ENCODE measurements around the gene ARAF. TPM values are rescaled to one million over a fixed set of nuclear protein-coding genes. Genes with fewer than 3 reads are reported as not detected.

ARAF gene
- total RNA-seq, 4 donors from 2014 or later: 26.8 to 46.4 (median 34.5) TPM

GRCh38 chrX:47579537-47579936 lies 18.5 kb downstream of the ARAF start:
- DNase-seq (ENCODE audit: low spot score in 2 of 2): no peak
- H3K4me3 ChIP-seq (ENCODE audit: low read depth, poor library complexity, severe bottlenecking): no peak overlapping the region
- no peak for TF ChIP-seq CTCF (IDR thresholded peaks at IDR 0.05)
- TF ChIP-seq POLR2A (IDR thresholded peaks at IDR 0.05): no peak
- WGBS, 2 donors: 49 to 53% methylated on average over 7 to 9 of the region's 9 CpGs
- intact Hi-C loops (cut with DNase I; ENCODE audit: low total_unique reads): no loop called here

GRCh38 chrX:47581731-47582647 lies 21.0 kb downstream of the ARAF start, which contains the start of gene TIMP1:
TIMP1 (plus strand) TSS chrX:47582436; CDS start chrX:47583416, 980 bp downstream.
- intact Hi-C loops (cut with DNase I; ENCODE audit: low total_unique reads): no loop called here
- H3K4me3 ChIP-seq (ENCODE audit: low read depth, poor library complexity, severe bottlenecking): no peak within 1 kb of the TSS
- peak; percentile 86 to 97 for DNase-seq (ENCODE audit: low spot score in 2 of 2)
- no peak for TF ChIP-seq POLR2A (IDR thresholded peaks at IDR 0.05)
- no peak for TF ChIP-seq CTCF (IDR thresholded peaks at IDR 0.05)
- WGBS, 2 donors: 6 to 37% methylated on average over 16 to 28 of the region's 28 CpGs

GRCh38 chrX:47583240-47583861 lies 22.3 kb downstream of the ARAF start:
- DNase-seq (ENCODE audit: low spot score in 2 of 2): peak in 1 of 2 donors; percentile 83
- intact Hi-C loops (cut with DNase I; ENCODE audit: low total_unique reads): no loop called here
- WGBS, 2 donors: 64 to 71% methylated on average over 5 to 8 of the region's 8 CpGs
- no peak overlapping the region for H3K4me3 ChIP-seq (ENCODE audit: low read depth, poor library complexity, severe bottlenecking)
- TF ChIP-seq POLR2A (IDR thresholded peaks at IDR 0.05) (no peak), CTCF (IDR thresholded peaks at IDR 0.05) (no peak)

GRCh38 chrX:47584714-47585113 lies 23.7 kb downstream of the ARAF start:
- H3K4me3 ChIP-seq (ENCODE audit: low read depth, poor library complexity, severe bottlenecking): no peak overlapping the region
- intact Hi-C loops (cut with DNase I; ENCODE audit: low total_unique reads): no loop called here
- DNase-seq (ENCODE audit: low spot score in 2 of 2): no peak
- WGBS, 2 donors: 71% methylated on average over 6 of the region's 6 CpGs
- TF ChIP-seq CTCF (IDR thresholded peaks at IDR 0.05): no peak
- TF ChIP-seq POLR2A (IDR thresholded peaks at IDR 0.05): no peak

GRCh38 chrX:47585273-47585672 lies 24.3 kb downstream of the ARAF start:
- no peak overlapping the region for H3K4me3 ChIP-seq (ENCODE audit: low read depth, poor library complexity, severe bottlenecking)
- intact Hi-C loops (cut with DNase I; ENCODE audit: low total_unique reads): no loop called here
- peak in 1 of 2 donors; percentile 81 for DNase-seq (ENCODE audit: low spot score in 2 of 2)
- TF ChIP-seq CTCF (IDR thresholded peaks at IDR 0.05) (no peak), POLR2A (IDR thresholded peaks at IDR 0.05) (no peak)
- 63 to 100% methylated on average over 1 to 16 of the region's 16 CpGs for WGBS, 2 donors

Measured in lower leg skin (tissue), 4 donors.